Measurements from ENCODE around the gene ADH1A. TPM values are rescaled to one million over a fixed set of nuclear protein-coding genes. Genes with fewer than 3 reads are reported as not detected.

Gene ADH1A
- total RNA-seq: not detected

DNA sequence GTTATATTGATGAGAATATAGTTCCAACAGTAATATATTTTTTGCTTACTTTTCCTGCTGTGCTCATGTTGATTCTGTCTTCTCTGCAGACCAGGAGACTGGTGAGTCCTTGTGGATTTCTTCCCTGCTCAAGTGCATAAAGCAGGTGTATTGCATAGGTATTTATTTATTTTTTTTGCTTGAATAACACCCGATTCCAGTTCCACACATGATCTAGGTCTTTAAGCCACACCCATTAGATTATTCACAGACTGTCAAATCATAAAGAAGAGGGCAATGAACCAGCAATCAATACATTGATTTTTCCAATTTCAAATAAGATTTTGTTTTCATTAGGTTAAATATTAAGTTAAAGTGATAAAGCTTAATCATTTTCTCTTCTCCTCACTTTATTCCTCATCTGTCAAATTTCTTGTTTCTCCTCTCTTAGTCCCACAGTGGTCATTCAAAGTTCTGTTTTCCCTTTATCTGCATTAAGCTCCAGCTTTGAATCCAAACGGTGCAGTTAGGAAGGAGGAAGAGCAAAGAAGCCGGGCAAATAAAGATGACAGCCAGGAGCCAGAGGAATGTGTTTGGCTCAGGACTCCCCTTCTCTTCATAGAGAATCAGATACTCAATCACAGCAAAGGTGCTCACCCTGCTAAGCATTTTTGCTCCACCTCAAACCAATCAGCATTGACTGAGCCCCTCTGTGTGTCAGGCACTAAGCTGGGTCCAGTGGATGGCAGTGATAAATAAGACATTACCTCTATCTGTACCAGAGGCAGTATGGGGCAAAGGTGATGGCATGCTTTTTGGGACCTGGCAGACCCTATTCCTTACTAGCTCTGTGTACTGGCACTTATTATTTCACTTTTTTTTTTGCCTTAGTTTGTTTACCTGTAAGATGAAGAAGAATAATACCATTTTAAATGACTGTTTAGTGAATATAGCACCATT, at the start of gene ADH1A:
TSS of gene ADH1A (minus strand) at position 138 of the 939 bp plus-strand sequence. CDS start at position 67, 71 bp downstream.
- intact Hi-C loops (cut with DNase I): loop anchor here (10.0 kb wide), 1 partner anchor 356 kb away; no protein-coding TSS in a partner anchor
- Histone ChIP-seq H3K4me3 (no peak within 1 kb of the TSS), H3K27me3 (no peaks in the 10 kb centered on the region), H3K36me3 (no peaks in the 10 kb centered on the region), H3K27ac (no peak within 1 kb of the TSS), H3K9me3 (peaks cover 0 to 7% of the 10 kb centered on the region in 2 donors), H3K4me1 (peaks cover 0 to 2% of the 10 kb centered on the region in 2 donors)
- no peak for DNase-seq (ENCODE audit: low spot score in 2 of 2)
- no peak for TF ChIP-seq CTCF (IDR thresholded peaks at IDR 0.05)

DNA sequence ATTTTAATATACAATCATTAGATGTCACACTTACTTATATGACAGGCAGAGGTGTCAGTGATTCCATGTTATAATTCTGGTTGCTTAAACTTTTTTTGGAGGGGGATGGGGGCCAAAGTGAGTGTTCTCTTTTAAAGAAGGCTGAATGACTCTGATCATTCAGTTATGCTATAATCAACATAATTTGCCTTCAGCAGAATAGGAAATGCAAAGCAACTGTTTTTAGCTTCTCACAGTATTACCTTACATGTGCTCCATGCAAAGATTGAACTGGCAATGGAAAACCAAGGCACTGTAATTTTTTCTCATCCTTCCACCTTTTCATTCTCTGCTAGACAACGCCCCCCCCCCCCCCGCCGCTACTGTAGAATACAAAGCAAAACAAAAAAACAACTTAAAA, 48.4 kb upstream of the ADH1A start:
- no peak overlapping the region for H3K4me3 ChIP-seq
- no peaks in the 10 kb centered on the region for H3K9me3 ChIP-seq
- intact Hi-C loops (cut with DNase I): no loop called here
- no peak for DNase-seq (ENCODE audit: low spot score in 2 of 2)
- TF ChIP-seq CTCF (IDR thresholded peaks at IDR 0.05): no peak
- H3K36me3 ChIP-seq: no peaks in the 10 kb centered on the region
- peaks cover 0 to 4% of the 10 kb centered on the region in 2 donors for H3K4me1 ChIP-seq
- H3K27me3 ChIP-seq: no peaks in the 10 kb centered on the region
- H3K27ac ChIP-seq: no peak overlapping the region

DNA sequence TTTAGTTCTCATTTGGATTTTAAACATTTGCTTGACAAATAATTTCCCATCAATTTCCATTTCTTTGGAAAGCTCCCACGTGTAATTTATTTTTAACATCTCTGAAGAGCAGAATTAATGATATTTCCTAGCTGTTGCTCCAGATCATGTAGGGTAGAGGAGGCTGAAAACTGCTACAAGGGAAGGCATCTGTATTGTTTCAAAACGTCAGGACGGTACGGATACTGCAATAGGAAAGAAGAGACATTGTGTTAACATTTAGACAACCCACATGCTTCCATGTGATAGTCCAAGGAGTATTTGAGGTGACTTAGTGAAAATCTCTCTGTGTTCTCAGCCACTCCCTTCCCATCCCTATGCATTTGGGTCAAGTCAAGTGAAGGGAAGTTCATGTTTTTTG, 45.8 kb upstream of the ADH1A start:
- no peak overlapping the region for H3K27ac ChIP-seq
- no peaks in the 10 kb centered on the region for H3K36me3 ChIP-seq
- H3K27me3 ChIP-seq: no peaks in the 10 kb centered on the region
- intact Hi-C loops (cut with DNase I): no loop called here
- no peaks in the 10 kb centered on the region for H3K9me3 ChIP-seq
- H3K4me3 ChIP-seq: no peak overlapping the region
- TF ChIP-seq CTCF (IDR thresholded peaks at IDR 0.05): no peak
- H3K4me1 ChIP-seq: peaks cover 0 to 4% of the 10 kb centered on the region in 2 donors
- DNase-seq (ENCODE audit: low spot score in 2 of 2): no peak

DNA sequence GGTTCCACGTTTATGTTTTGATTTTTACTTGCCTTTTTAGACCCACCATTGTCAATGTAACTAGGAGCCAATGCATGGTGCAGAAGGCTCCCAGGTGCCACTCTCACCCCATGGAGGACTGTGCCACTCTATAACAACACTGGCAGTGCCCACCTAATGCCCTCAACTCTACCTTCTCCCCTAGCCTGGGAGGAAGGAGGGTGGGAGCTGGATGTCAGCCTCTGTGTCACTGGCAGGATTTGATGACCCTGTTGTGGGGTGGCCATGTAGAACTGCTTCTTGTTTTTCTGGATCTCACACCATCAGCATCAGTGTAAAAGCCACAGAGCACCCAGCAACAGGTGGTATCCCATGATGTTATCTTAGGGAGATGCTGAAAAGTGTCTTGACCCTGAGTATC, 44.1 kb upstream of the ADH1A start:
- no peaks in the 10 kb centered on the region for H3K27me3 ChIP-seq
- intact Hi-C loops (cut with DNase I): loop anchor here (5.0 kb wide), 1 partner anchor 37 kb away; no protein-coding TSS in a partner anchor

DNA sequence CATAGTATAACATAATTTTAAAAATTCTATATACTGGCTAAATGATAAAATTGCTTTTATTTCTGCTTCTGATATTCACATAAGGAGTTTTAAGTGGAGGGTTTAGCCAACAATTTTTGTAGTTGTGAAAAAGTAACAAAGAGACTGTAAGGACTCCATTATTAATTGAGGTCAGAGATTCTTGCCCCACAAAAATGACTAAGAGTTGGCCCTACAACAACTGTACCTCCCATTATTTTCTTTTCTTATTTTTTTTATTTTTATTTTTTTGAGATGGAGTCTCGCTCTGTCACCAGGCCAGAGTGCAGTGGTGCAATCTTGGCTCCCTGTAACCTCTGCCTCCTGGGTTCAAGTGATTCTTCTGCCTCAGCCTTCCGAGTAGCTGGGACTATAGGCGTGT, 39.9 kb upstream of the ADH1A start:
- intact Hi-C loops (cut with DNase I): loop anchor here (5.0 kb wide), 1 partner anchor 42 kb away; no protein-coding TSS in a partner anchor
- no peaks in the 10 kb centered on the region for H3K36me3 ChIP-seq
- no peaks in the 10 kb centered on the region for H3K27me3 ChIP-seq
- DNase-seq (ENCODE audit: low spot score in 2 of 2): no peak
- H3K9me3 ChIP-seq: peaks cover 8 to 13% of the 10 kb centered on the region in 2 donors
- TF ChIP-seq CTCF (IDR thresholded peaks at IDR 0.05): no peak
- no peak overlapping the region for H3K27ac ChIP-seq
- H3K4me1 ChIP-seq: no peaks in the 10 kb centered on the region
- H3K4me3 ChIP-seq: no peak overlapping the region

More for the DNA sequence above, 44.1 kb upstream of the ADH1A start:
- no peaks in the 10 kb centered on the region for H3K4me1 ChIP-seq
- H3K27ac ChIP-seq: no peak overlapping the region
- H3K9me3 ChIP-seq: no peaks in the 10 kb centered on the region
- H3K36me3 ChIP-seq: no peaks in the 10 kb centered on the region
- TF ChIP-seq CTCF (IDR thresholded peaks at IDR 0.05): no peak
- no peak overlapping the region for H3K4me3 ChIP-seq
- no peak for DNase-seq (ENCODE audit: low spot score in 2 of 2)

Data from ascending aorta (tissue), 2 donors.